ENCODE data around the gene GPR75. TPM values are rescaled to one million over a fixed set of nuclear protein-coding genes. Genes with fewer than 3 reads are reported as not detected.

Gene GPR75
- polyA plus RNA-seq, 1 donor from 2014 or later: 1.6 TPM

GRCh38 chr2:53863538-53864227, 3.9 kb upstream of the GPR75 start:
- TF ChIP-seq EP300 (conservative IDR thresholded peaks at IDR 0.05; ENCODE audit: poor library complexity, severe bottlenecking): no peak
- no peaks in the 10 kb centered on the region for H3K9me3 ChIP-seq (ENCODE audit: low read length)

GRCh38 chr2:53861824-53862223, 2.1 kb upstream of the GPR75 start:
- H3K4me3 ChIP-seq (ENCODE audit: low read length): no peak overlapping the region
- no peaks in the 10 kb centered on the region for H3F3A ChIP-seq (ENCODE audit: insufficient read depth, low read length, poor library complexity, severe bottlenecking)
- H2AFZ ChIP-seq (ENCODE audit: low read depth, low read length): no peak overlapping the region
- H3K79me2 ChIP-seq (replicated peaks; ENCODE audit: insufficient read depth, low read length): no peaks in the 10 kb centered on the region
- TF ChIP-seq POLR2AphosphoS5 (IDR thresholded peaks at IDR 0.05) (no peak), TAF1 (IDR thresholded peaks at IDR 0.05; ENCODE audit: low read depth) (no peak), EZH2 (IDR thresholded peaks at IDR 0.05; ENCODE audit: borderline replicate concordance, insufficient read depth, low read length, poor library complexity, severe bottlenecking) (no peak), RAD21 (conservative IDR thresholded peaks at IDR 0.05) (no peak), EP300 (conservative IDR thresholded peaks at IDR 0.05; ENCODE audit: poor library complexity, severe bottlenecking) (no peak), REST (IDR thresholded peaks at IDR 0.05; ENCODE audit: borderline replicate concordance) (no peak), SMC3 (conservative IDR thresholded peaks at IDR 0.05; ENCODE audit: poor library complexity) (no peak), CTCF (IDR thresholded peaks at IDR 0.05; ENCODE audit: poor library complexity, severe bottlenecking) (no peak), MXI1 (conservative IDR thresholded peaks at IDR 0.05; ENCODE audit: poor library complexity, severe bottlenecking) (no peak)
- no peaks in the 10 kb centered on the region for H4K20me1 ChIP-seq (ENCODE audit: insufficient read depth)
- H3K9ac ChIP-seq (ENCODE audit: low read length): no peak overlapping the region
- no peak overlapping the region for H3K4me2 ChIP-seq (ENCODE audit: low read length)
- H3K9me3 ChIP-seq (ENCODE audit: low read length): no peaks in the 10 kb centered on the region
- peaks cover 6% of the 10 kb centered on the region for H3K36me3 ChIP-seq (ENCODE audit: insufficient read depth, low read length)
- H3K9me2 ChIP-seq (ENCODE audit: insufficient read depth, low read length): no peaks in the 10 kb centered on the region
- no peaks in the 10 kb centered on the region for H3K27me3 ChIP-seq (ENCODE audit: insufficient read depth, low read depth, low read length)
- no peak overlapping the region for H3K27ac ChIP-seq (ENCODE audit: low read length)

More at GRCh38 chr2:53863538-53864227, 3.9 kb upstream of the GPR75 start:
- no peaks in the 10 kb centered on the region for H3K9me2 ChIP-seq (ENCODE audit: insufficient read depth, low read length)
- no peaks in the 10 kb centered on the region for H4K20me1 ChIP-seq (ENCODE audit: insufficient read depth)
- H3K36me3 ChIP-seq (ENCODE audit: insufficient read depth, low read length): peaks cover 7% of the 10 kb centered on the region
- H3K27ac ChIP-seq (ENCODE audit: low read length): no peak overlapping the region
- no peak overlapping the region for H3K4me3 ChIP-seq (ENCODE audit: low read length)
- no peak overlapping the region for H2AFZ ChIP-seq (ENCODE audit: low read depth, low read length)
- H3F3A ChIP-seq (ENCODE audit: insufficient read depth, low read length, poor library complexity, severe bottlenecking): no peaks in the 10 kb centered on the region
- no peak overlapping the region for H3K4me2 ChIP-seq (ENCODE audit: low read length)
- no peak overlapping the region for H3K9ac ChIP-seq (ENCODE audit: low read length)
- H3K27me3 ChIP-seq (ENCODE audit: insufficient read depth, low read depth, low read length): no peaks in the 10 kb centered on the region
- no peaks in the 10 kb centered on the region for H3K79me2 ChIP-seq (replicated peaks; ENCODE audit: insufficient read depth, low read length)
